HG03045 (cell line): ENCODE measurements around the gene KRTAP5-4.
"Not testable (repeated sequence)": the region's sequence is repeated elsewhere in the genome, so short reads cannot be mapped to it uniquely, and the experiment has no call there.

Experiments used
- ATAC-seq: cut with Tn5 transposase; IDR thresholded peaks from one replicate; pipeline ENCODE4 v1.9.1; 2021; ENCODE audit warnings: mild to moderate bottlenecking, moderate library complexity; ENCODE audit not compliant: unreplicated experiment

KRTAP5-4 gene, protein sequence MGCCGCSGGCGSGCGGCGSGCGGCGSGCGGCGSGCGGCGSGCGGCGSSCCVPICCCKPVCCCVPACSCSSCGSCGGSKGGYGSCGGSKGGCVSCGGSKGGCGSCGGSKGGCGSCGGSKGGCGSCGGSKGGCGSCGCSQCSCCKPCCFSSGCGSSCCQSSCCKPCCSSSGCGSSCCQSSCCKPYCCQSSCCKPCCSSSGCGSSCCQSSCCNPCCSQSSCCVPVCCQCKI

GRCh38 chr11:1622086-1622485, at the start of gene KRTAP5-4:
TSS of gene KRTAP5-4 (minus strand) at chr11:1622138. CDS start at chr11:1622093, 45 bp downstream.
- no peak for ATAC-seq

GRCh38 chr11:1671658-1672057, 49.7 kb upstream of the KRTAP5-4 start:
- no peak for ATAC-seq

DNA sequence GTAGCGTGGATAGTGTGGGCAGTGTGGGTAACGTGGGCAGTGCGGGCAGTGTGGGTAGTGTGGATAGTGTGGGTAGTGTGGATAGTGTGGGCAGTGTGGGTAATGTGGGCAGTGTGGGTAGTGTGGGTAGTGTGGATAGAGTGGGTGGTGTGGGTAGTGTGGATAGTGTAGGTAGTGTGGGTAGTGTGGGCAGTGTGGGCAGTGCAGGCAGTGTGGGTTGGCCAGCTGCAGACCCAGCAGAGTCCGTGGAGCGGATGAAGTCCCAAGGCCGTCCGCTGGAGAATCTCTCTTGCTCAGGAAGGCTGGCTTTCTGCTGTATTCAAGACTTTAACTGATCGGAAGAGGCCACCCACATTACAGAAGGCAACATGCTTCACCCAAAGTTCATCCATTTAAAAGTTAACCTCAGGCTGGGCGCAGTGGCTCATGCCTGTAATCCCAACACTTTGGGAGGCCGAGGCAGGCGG, 49.0 kb upstream of the KRTAP5-4 start:
- no peak for ATAC-seq

DNA sequence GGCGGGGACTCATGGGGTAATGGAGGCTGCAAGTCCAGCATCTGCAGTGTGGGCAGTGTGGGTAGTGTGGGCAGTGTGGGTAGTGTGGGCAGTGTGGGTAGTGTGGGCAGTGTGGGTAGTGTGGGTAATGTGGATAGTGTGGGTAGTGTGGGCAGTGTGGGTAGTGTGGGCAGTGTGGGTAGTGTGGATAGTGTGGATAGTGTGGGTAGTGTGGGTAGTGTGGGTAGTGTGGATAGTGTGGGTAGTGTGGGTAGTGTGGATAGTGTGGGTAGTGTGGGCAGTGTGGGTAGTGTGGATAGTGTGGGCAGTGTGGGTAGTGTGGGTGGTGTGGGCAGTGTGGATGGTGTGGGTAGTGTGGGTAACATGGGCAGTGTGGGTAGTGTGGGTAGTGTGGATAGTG, 48.5 kb upstream of the KRTAP5-4 start:
- ATAC-seq, result not testable (repeated sequence)

DNA sequence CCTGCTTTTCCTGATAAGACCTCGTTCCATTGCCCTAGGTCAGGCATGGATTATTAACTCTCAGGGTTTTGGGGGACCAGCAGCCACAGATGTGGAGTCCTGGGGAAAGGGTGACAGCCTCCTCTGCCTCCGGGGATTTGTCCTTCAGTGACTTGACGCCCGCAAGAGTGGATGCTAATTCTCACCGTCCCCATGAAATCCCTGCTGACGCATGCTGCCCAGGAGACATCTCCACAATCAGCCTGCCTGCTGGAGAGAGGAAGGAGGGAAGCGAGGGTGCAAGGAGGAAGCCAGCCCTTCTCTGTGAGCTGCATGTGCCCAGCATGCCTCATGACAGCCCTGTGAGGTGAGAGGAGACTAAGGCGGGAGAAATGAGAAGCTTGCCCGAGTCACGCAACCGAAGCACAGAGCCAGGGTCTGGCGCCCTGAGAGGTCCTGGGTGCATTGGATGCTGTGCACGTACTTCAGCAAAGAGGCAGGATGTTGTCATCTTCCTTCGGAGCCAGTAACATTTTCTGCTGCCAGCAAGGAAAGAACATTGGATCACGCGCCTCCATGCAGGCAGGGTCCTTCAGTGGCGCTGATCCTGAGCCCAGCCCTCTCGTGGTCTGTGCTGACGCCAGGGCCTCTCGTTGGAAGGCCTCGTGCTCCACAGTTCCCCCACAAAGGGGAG, 47.7 kb upstream of the KRTAP5-4 start:
- ATAC-seq, result no peak

DNA sequence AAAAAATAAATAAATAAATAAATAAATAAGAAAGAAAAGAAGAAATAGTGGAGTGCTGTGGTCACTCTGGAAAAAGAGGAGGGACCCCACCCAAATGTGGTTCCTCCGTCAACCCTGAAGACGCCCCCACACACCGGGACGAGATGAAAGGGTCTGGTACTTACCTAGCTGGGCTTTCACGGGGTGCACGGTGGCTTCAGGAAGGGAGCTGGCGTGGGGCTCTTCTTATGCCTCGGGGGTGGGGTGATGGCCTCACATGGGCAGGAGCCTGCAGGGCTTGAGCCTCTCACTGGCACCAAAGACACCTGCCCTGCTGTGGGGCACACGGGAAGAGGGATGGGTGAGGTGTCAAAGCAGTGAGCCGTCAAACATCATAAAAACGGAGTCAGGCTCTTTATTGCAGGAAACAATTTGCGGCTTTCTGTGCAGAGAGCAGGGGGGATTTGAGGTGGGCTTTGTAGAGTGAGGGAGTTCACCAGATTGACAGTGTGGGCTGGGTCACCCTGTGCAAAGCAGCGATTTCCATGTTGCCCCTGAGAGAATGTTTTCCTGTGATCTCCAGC, 47.1 kb upstream of the KRTAP5-4 start:
- no peak for ATAC-seq

DNA sequence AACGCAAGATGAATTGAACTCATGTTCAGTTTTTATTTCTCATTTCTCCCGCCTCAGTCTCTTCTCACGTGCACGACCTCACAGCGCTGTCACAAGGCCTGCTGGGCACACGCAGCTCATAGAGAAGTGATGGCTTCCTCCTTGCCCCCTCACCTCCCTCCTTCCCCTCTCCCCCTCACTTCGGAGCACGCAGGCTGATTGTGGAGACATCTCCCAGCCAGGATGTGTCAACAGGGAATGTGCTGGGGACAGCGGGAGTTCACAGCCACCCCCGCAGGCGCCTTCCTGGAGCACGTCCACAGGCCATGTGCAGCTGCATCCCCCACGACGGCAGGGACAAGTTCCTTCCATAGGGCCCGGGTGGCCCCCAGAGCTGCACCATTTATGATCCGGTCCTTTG, 46.0 kb upstream of the KRTAP5-4 start:
- ATAC-seq, result no peak

- no peak for ATAC-seq
These were observed 45.3 kb upstream of the KRTAP5-4 start for GRCh38 chr11:1667121-1667850.

DNA sequence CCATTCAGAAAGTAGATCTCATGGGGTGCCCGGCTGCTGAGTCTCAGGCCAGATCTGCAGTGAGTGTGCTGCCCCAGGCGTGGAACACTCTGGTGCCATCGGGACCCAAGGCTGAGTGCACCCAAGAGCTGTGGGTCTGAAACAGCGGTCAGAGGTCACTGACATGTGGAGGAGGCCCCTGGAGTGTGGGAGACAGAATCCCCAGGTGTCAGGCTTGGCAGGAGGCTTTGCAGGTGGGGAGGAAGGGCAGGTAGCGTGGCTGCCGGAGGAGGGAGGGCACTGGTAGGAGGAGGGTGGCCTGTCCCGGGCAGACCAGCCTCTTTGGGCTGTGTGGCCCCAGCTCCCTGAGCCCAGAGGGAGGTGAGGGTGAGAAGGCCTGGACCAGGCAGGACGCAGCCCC, 43.4 kb upstream of the KRTAP5-4 start:
- ATAC-seq, result no peak

- not testable (repeated sequence) for ATAC-seq
These were observed 40.9 kb upstream of the KRTAP5-4 start for GRCh38 chr11:1662699-1663283.

GRCh38 chr11:1661454-1662269, 39.7 kb upstream of the KRTAP5-4 start:
- not testable (repeated sequence) for ATAC-seq

DNA sequence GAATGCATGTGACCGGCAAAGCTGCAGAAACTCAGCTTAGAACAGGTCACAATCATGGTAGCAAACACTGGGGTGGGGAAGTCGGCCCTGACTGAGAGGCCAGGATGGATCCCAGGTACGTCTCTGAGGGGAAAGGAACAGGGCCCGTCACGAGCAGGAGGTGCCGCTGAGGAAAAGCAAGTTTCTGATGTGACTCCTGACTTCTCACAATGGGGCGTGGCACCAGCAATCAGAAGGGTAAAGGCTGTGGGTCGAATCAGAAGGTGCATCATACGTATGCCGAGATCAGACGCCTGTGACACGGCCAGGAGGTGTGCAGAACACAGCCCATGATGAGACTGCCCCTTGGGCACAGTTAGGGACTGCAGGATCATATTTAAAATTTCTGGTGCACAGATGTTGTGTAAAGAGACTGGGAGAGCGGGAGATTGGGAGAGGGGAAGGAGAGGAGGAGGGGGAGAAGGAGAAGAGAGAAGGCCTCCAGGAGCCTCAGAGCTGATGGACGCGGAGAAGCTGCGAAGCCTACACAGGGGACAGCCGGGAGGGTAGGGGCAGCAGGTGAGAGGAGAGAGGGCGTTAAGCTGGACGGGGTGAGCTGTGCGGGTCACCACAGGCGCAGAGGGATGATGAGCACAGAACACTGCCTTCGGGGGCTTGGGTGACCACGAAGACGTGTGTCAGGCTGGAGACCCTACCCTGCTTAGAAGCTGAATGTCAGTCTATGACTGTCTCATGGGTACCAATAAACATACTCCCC, 38.4 kb upstream of the KRTAP5-4 start:
- ATAC-seq, result no peak

DNA sequence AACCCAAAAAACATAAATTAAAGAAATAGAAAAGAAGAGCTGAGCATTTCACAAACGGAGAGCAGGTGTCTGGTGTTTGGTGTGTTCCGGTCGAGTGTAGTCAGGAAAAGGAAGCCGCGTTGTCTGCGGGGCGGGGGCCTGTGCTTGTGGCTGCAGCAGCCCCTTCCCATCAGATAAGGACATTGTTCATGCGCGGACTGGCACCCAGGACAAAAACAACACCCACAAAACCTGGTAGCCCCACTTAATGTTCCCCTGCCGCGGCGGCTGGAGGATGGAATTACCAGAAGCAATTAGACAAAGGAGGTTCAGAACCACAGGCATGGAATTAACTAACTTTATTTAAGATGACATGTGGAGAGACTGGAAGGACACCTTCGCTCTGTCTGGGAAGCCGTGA, 37.6 kb upstream of the KRTAP5-4 start:
- ATAC-seq, result no peak

GRCh38 chr11:1656670-1657069, 34.7 kb upstream of the KRTAP5-4 start:
- ATAC-seq, result no peak

DNA sequence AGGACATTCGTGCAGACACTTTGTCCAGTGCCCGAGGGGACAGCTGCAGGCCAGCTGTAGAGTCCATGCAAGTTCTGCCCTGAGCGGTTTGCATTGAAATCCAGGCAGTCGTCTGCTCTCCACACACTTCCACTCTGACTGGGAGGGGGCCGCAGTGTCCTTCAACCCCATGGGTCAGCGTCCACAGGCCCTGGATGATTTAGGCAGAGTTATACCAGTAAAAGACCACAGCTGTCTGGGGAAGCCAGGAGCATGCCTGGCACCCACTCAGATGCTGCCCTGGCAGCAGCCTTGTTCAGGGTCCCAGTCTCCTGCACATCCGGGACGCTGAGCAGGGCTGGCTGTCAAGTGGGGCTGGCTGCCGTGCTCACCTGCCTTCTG, 34.1 kb upstream of the KRTAP5-4 start:
- no peak for ATAC-seq

GRCh38 chr11:1655168-1656060, 33.5 kb upstream of the KRTAP5-4 start:
- no peak for ATAC-seq

DNA sequence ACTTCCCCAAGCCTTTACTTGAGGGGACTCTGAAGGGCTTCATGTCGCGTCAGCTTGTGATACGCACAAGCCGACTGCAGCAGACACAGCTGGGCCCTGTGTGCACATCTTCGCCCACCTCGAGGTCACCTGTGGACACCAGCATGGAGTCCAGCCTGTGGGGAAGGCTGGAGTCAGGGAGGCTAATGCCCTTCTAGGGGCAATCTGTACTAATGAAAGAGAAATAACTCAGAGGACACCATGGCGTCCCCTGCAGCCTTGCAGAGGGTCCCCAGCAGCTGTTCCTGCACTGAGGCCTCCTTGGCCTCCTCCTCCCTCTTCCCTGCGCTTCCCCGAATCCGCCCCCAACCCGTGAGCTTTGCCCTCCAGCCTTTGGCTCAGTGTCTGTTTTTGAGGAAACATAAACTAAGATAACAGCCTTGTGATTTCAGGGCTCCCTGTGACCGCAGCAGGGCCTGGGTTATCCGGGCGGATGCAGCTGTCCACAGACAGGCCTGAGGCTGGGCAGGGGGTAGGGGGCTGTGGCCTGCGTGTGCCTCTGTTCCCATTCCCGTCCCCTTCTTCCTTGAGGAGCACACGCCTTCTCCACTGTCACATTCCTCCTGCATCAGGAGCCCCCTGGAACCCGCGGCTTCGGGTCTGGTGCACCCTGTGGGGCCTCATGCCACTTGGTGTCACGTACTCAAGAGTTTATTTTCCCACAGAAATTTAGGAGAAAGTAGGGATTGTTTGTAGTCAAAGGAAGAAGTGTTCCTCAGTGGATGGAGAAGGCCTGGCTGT, 32.6 kb upstream of the KRTAP5-4 start:
- no peak for ATAC-seq
